Gastroesophageal sphincter (tissue), 4 donors: Measurements from ENCODE around the gene CNTN5. TPM values are rescaled to one million over a fixed set of nuclear protein-coding genes. Genes with fewer than 3 reads are reported as not detected.

Experiments used
- ATAC-seq: fragments of 150-250 bp; one replicate; pipeline ENCODE4 v1.9.1; 2016; ENCODE audit warnings: mild to moderate bottlenecking, moderate library complexity
- H3K27ac ChIP-seq, 4 donors: fragments of 200-600 bp; sonication (generic) in 3 of 4; 1 replicate in 3 of 4; 2 replicates in 1 of 4; pipeline ENCODE4 v1.5.1; 2016 to 2019
- H3K27me3 ChIP-seq: fragments of 200-600 bp; sonication (generic); one replicate; pipeline ENCODE4 v1.5.1; 2019
- H3K36me3 ChIP-seq, 2 donors: fragments of 200-600 bp; sonication (generic); one replicate each; pipeline ENCODE4 v1.5.1; 2019; ENCODE audit warnings: control low read depth in 1 of 2
- H3K4me1 ChIP-seq, 3 donors: fragments of 200-600 bp; sonication (generic); 1 replicate in 2 of 3; 2 replicates in 1 of 3; pipeline ENCODE4 v1.5.1; 2016 to 2019; ENCODE audit warnings: control low read depth in 2 of 3
- H3K4me3 ChIP-seq, 2 donors: fragments of 200-600 bp; sonication (generic); one replicate each; pipeline ENCODE4 v1.5.1; 2019; ENCODE audit warnings: mild to moderate bottlenecking in 1 of 2, moderate library complexity in 1 of 2
- H3K9me3 ChIP-seq, 3 donors: fragments of 200-600 bp; sonication (generic); one replicate each; pipeline ENCODE4 v1.5.1; 2017 to 2019; ENCODE audit warnings: control low read depth in 2 of 3
- EP300 ChIP-seq: sonication (generic); formaldehyde crosslinking; IDR thresholded peaks from one replicate; pipeline ENCODE4 v1.6.1; 2017; ENCODE audit warnings: antibody characterized with exemption, mild to moderate bottlenecking
- POLR2A ChIP-seq, 2 donors: fragments of 450-650 bp; IDR thresholded peaks; one replicate each; pipeline ENCODE4 v1.6.1; 2017; ENCODE audit warnings: antibody characterized with exemption in 2 of 2, mild to moderate bottlenecking in 2 of 2, moderate library complexity in 1 of 2
- POLR2AphosphoS5 ChIP-seq: sonication (generic); formaldehyde crosslinking; IDR thresholded peaks from one replicate; pipeline ENCODE4 v1.6.1; 2017; ENCODE audit warnings: antibody characterized with exemption
- WGBS, 2 donors: methylation state at CpG; one replicate each; pipeline ENCODE4 v1.1.5; 2018; ENCODE audit warnings: low coverage in 1 of 2; 5-methylcytosine and 5-hydroxymethylcytosine counted together
- total RNA-seq, 4 donors: library from RNA; depleted of rRNA; stranded (reverse); fragments of >200 nt; gene quantifications; one replicate each; pipeline ENCODE4 v1.1.0, GENCODE V29; 2016
- TF ChIP-seq, protein P1 (sequence below), 4 experiments: fragments of 200-600 bp in 2 of 4; fragments of 450-650 bp in 2 of 4; sonication (generic) in 1 of 4; IDR thresholded peaks; one replicate each; pipeline ENCODE4 v1.5.1; 2017 to 2019; ENCODE audit warnings: antibody characterized with exemption in 4 of 4, mild to moderate bottlenecking in 2 of 4, moderate library complexity in 2 of 4

The CNTN5 gene
- total RNA-seq, 4 donors from 2014 or later = 0.16 TPM; not detected in 3

- H3K4me3 ChIP-seq = no peak overlapping the region
- H3K4me1 ChIP-seq = no peaks in the 10 kb centered on the region
- no peaks in the 10 kb centered on the region for H3K9me3 ChIP-seq
- no peak overlapping the region for H3K27ac ChIP-seq
- 81 to 92% methylated on average over 3 to 5 of the region's 5 CpGs for WGBS, 2 donors
- no peak for ATAC-seq
- no peaks in the 10 kb centered on the region for H3K27me3 ChIP-seq
- H3K36me3 ChIP-seq = no peaks in the 10 kb centered on the region
- TF ChIP-seq POLR2AphosphoS5 (no peak), EP300 (no peak), POLR2A (IDR thresholded peaks at IDR 0.05) (no peak)
- TF ChIP-seq, protein P1, sequence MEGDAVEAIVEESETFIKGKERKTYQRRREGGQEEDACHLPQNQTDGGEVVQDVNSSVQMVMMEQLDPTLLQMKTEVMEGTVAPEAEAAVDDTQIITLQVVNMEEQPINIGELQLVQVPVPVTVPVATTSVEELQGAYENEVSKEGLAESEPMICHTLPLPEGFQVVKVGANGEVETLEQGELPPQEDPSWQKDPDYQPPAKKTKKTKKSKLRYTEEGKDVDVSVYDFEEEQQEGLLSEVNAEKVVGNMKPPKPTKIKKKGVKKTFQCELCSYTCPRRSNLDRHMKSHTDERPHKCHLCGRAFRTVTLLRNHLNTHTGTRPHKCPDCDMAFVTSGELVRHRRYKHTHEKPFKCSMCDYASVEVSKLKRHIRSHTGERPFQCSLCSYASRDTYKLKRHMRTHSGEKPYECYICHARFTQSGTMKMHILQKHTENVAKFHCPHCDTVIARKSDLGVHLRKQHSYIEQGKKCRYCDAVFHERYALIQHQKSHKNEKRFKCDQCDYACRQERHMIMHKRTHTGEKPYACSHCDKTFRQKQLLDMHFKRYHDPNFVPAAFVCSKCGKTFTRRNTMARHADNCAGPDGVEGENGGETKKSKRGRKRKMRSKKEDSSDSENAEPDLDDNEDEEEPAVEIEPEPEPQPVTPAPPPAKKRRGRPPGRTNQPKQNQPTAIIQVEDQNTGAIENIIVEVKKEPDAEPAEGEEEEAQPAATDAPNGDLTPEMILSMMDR (IDR thresholded peaks at IDR 0.05) = no peak
Measured at GRCh38 chr11:99887481-99887880, 866.7 kb downstream of the CNTN5 start.

- 73 to 80% methylated on average over 1 of the region's 1 CpG for WGBS, 2 donors
- ATAC-seq = no peak
- no peaks in the 10 kb centered on the region for H3K4me1 ChIP-seq
- peaks cover 0 to 19% (median 0%) of the 10 kb centered on the region in 3 donors for H3K9me3 ChIP-seq
- no peak overlapping the region for H3K27ac ChIP-seq
- no peaks in the 10 kb centered on the region for H3K27me3 ChIP-seq
- TF ChIP-seq, protein P1 (IDR thresholded peaks at IDR 0.05) = no peak
- TF ChIP-seq POLR2AphosphoS5 = no peak
- no peak for TF ChIP-seq POLR2A (IDR thresholded peaks at IDR 0.05)
- TF ChIP-seq EP300 = no peak
- no peaks in the 10 kb centered on the region for H3K36me3 ChIP-seq
- H3K4me3 ChIP-seq = no peak overlapping the region
Measured at GRCh38 chr11:99893811-99894210, 873.1 kb downstream of the CNTN5 start.

- Histone ChIP-seq H3K27me3 (no peaks in the 10 kb centered on the region), H3K4me3 (no peak overlapping the region), H3K36me3 (no peaks in the 10 kb centered on the region), H3K4me1 (no peaks in the 10 kb centered on the region), H3K27ac (no peak overlapping the region), H3K9me3 (peaks cover 0 to 18% (median 0%) of the 10 kb centered on the region in 3 donors)
- 67 to 82% methylated on average over 3 of the region's 3 CpGs for WGBS, 2 donors
- ATAC-seq = no peak
- TF ChIP-seq POLR2A (IDR thresholded peaks at IDR 0.05) = no peak
- no peak for TF ChIP-seq POLR2AphosphoS5
Measured at GRCh38 chr11:99901175-99901574, 880.4 kb downstream of the CNTN5 start.

- Histone ChIP-seq H3K36me3 (no peaks in the 10 kb centered on the region), H3K9me3 (no peaks in the 10 kb centered on the region), H3K27me3 (no peaks in the 10 kb centered on the region), H3K4me1 (no peaks in the 10 kb centered on the region), H3K4me3 (no peak overlapping the region), H3K27ac (no peak overlapping the region)
- 36 to 59% methylated on average over 3 of the region's 3 CpGs for WGBS, 2 donors
- TF ChIP-seq, protein P1 (IDR thresholded peaks at IDR 0.05) = no peak
- TF ChIP-seq EP300 (no peak), POLR2A (IDR thresholded peaks at IDR 0.05) (no peak), POLR2AphosphoS5 (no peak)
- ATAC-seq = no peak
Measured at GRCh38 chr11:99911116-99911515, 890.4 kb downstream of the CNTN5 start.

DNA sequence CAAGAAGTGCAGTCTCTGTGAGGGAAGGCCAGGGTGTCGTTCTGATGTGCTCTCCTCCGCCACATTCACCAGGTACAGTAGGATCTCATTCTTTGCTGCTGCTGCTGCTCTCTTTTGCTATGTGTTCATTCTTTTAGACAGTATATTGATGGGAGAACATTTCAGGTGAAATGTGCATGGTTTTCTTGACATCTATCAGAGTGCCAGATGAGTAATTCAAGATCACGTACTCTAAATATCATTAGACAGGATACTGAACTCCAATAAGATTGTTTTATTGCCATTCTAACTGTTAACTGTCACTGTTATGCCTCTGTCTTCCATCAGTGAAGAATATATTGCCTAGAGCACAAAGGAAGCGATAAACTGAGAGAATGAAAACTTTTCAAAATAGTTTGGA is 895.3 kb downstream of the CNTN5 start:
- Histone ChIP-seq H3K4me1 (no peaks in the 10 kb centered on the region), H3K27ac (no peak overlapping the region), H3K4me3 (no peak overlapping the region), H3K36me3 (no peaks in the 10 kb centered on the region), H3K9me3 (peaks cover 0 to 18% (median 0%) of the 10 kb centered on the region in 3 donors), H3K27me3 (no peaks in the 10 kb centered on the region)
- no peak for ATAC-seq
- WGBS, 2 donors = 60 to 85% methylated on average over 4 of the region's 4 CpGs
- TF ChIP-seq, protein P1 (IDR thresholded peaks at IDR 0.05) = no peak
- no peak for TF ChIP-seq POLR2A (IDR thresholded peaks at IDR 0.05)
- no peak for TF ChIP-seq EP300
- no peak for TF ChIP-seq POLR2AphosphoS5
